WTC11 (cell line): ENCODE measurements around the gene PAPOLG. TPM values are rescaled to one million over a fixed set of nuclear protein-coding genes. Genes with fewer than 3 reads are reported as not detected.

Source experiments
- ATAC-seq: fragments of 200-7000 bp; cut with Tn5 transposase; 2 replicates; pipeline ENCODE4 v1.10.0; 2021; ENCODE audit warnings: mild to moderate bottlenecking, moderate library complexity
- CTCF ChIA-PET: fragments of 300-600 bp; sonication (Branson Sonifier 250); formaldehyde crosslinking; loops from one replicate; lab custom pipeline; 2021; ENCODE audit warnings: antibody characterized with exemption; lab: Charles Lee
- POLR2A ChIA-PET: fragments of 350-600 bp; sonication (Branson Sonifier 250); formaldehyde crosslinking; loops from one replicate; lab custom pipeline; 2021; ENCODE audit warnings: antibody characterized with exemption; lab: Charles Lee
- DNase-seq: peaks from one replicate; pipeline ENCODE4 v3.0.0; 2021; ENCODE audit warnings: low spot score
- H3K27ac Mint-ChIP-seq: 2 replicates; pipeline ENCODE4 v1.8.0; 2021; ENCODE audit warnings: mixed read lengths
- H3K27me3 Mint-ChIP-seq: 2 replicates; pipeline ENCODE4 v1.8.0; 2021; ENCODE audit warnings: low read depth, mild to moderate bottlenecking, moderate library complexity, mixed read lengths
- H3K36me3 Mint-ChIP-seq: 2 replicates; pipeline ENCODE4 v1.8.0; 2021; ENCODE audit warnings: mixed read lengths
- H3K4me1 Mint-ChIP-seq: 2 replicates; pipeline ENCODE4 v1.8.0; 2022; ENCODE audit warnings: mixed read lengths
- H3K4me3 Mint-ChIP-seq: 2 replicates; pipeline ENCODE4 v1.8.0; 2021; ENCODE audit warnings: mild to moderate bottlenecking, moderate library complexity, mixed read lengths
- H3K9me3 Mint-ChIP-seq: 2 replicates; pipeline ENCODE4 v1.8.0; 2021; ENCODE audit warnings: mixed read lengths
- AR ChIP-seq: fragments of 250-450 bp; sonication (Bioruptor Pico); IDR thresholded peaks from 2 replicates; pipeline ENCODE4 v1.9.0; 2021; ENCODE audit warnings: mild to moderate bottlenecking
- CBFB ChIP-seq: sonication (generic); formaldehyde crosslinking; IDR thresholded peaks from 2 replicates; pipeline ENCODE4 v1.8.1; 2022; ENCODE audit warnings: mild to moderate bottlenecking, low read depth, missing genetic modification reagents
- ESRRA ChIP-seq: sonication (generic); formaldehyde crosslinking; IDR thresholded peaks from 2 replicates; pipeline ENCODE4 v1.8.1; 2022; ENCODE audit warnings: mild to moderate bottlenecking, missing genetic modification reagents, borderline replicate concordance
- FOXJ3 ChIP-seq: sonication (generic); formaldehyde crosslinking; IDR thresholded peaks from 2 replicates; pipeline ENCODE4 v1.9.0; 2021; ENCODE audit warnings: missing genetic modification reagents, mild to moderate bottlenecking, borderline replicate concordance
- GABPB1 ChIP-seq: sonication (generic); formaldehyde crosslinking; IDR thresholded peaks from 2 replicates; pipeline ENCODE4 v1.8.1; 2023; ENCODE audit warnings: mild to moderate bottlenecking, missing genetic modification reagents
- HMGXB4 ChIP-seq: sonication (generic); formaldehyde crosslinking; IDR thresholded peaks from 2 replicates; pipeline ENCODE4 v1.8.1; 2023; ENCODE audit warnings: mild to moderate bottlenecking, moderate library complexity, missing genetic modification reagents
- KAT7 ChIP-seq: sonication (generic); formaldehyde crosslinking; IDR thresholded peaks from 2 replicates; pipeline ENCODE4 v1.8.1; 2023; ENCODE audit warnings: missing genetic modification reagents, mild to moderate bottlenecking, borderline replicate concordance
- NFATC4 ChIP-seq: fragments of 250-450 bp; sonication (Bioruptor Pico); IDR thresholded peaks from 2 replicates; pipeline ENCODE4 v1.9.0; 2021; ENCODE audit warnings: mild to moderate bottlenecking
- NFE2L1 ChIP-seq: sonication (generic); formaldehyde crosslinking; IDR thresholded peaks from 2 replicates; pipeline ENCODE4 v1.8.1; 2023; ENCODE audit warnings: missing genetic modification reagents
- RELA ChIP-seq: sonication (generic); formaldehyde crosslinking; IDR thresholded peaks from 2 replicates; pipeline ENCODE4 v1.8.1; 2022; ENCODE audit warnings: missing genetic modification reagents, mild to moderate bottlenecking, borderline replicate concordance
- RORB ChIP-seq: fragments of 250-450 bp; sonication (Bioruptor Pico); IDR thresholded peaks from 2 replicates; pipeline ENCODE4 v1.9.0; 2021; ENCODE audit warnings: mild to moderate bottlenecking
- TEAD1 ChIP-seq: sonication (generic); formaldehyde crosslinking; IDR thresholded peaks from 2 replicates; pipeline ENCODE4 v1.8.0; 2022; ENCODE audit warnings: mild to moderate bottlenecking, missing genetic modification reagents
- TEAD4 ChIP-seq: sonication (generic); formaldehyde crosslinking; IDR thresholded peaks from 2 replicates; pipeline ENCODE4 v1.8.0; 2022; ENCODE audit warnings: mild to moderate bottlenecking, missing genetic modification reagents
- ZBTB21 ChIP-seq: sonication (generic); formaldehyde crosslinking; IDR thresholded peaks from 2 replicates; pipeline ENCODE4 v1.8.1; 2023; ENCODE audit warnings: mild to moderate bottlenecking, missing genetic modification reagents, borderline replicate concordance
- ZBTB43 ChIP-seq: sonication (generic); formaldehyde crosslinking; IDR thresholded peaks from 2 replicates; pipeline ENCODE4 v1.8.1; 2023; ENCODE audit warnings: mild to moderate bottlenecking, missing genetic modification reagents
- ZNF138 ChIP-seq: sonication (generic); formaldehyde crosslinking; conservative IDR thresholded peaks from 2 replicates; pipeline ENCODE4 v1.8.1; 2022; ENCODE audit warnings: mild to moderate bottlenecking, moderate library complexity, missing genetic modification reagents
- ZNF219 ChIP-seq: sonication (generic); formaldehyde crosslinking; IDR thresholded peaks from 2 replicates; pipeline ENCODE4 v1.8.0; 2023; ENCODE audit warnings: missing genetic modification reagents, mild to moderate bottlenecking, borderline replicate concordance
- ZNF232 ChIP-seq: sonication (generic); formaldehyde crosslinking; IDR thresholded peaks from 2 replicates; pipeline ENCODE4 v1.8.0; 2022; ENCODE audit warnings: mild to moderate bottlenecking, missing genetic modification reagents
- ZNF396 ChIP-seq: fragments of 250-450 bp; sonication (Bioruptor Pico); IDR thresholded peaks from 2 replicates; pipeline ENCODE4 v1.8.0; 2021; ENCODE audit warnings: mild to moderate bottlenecking, moderate library complexity, borderline replicate concordance
- ZNF423 ChIP-seq: fragments of 250-450 bp; sonication (Bioruptor Pico); IDR thresholded peaks from 2 replicates; pipeline ENCODE4 v2.1.2; 2022; ENCODE audit warnings: mild to moderate bottlenecking, moderate library complexity
- total RNA-seq: library from RNA; stranded (reverse); gene quantifications from 3 replicates; pipeline ENCODE4 v1.2.3, GENCODE V29; 2021
- TF ChIP-seq, protein P1 (sequence below): sonication (generic); formaldehyde crosslinking; IDR thresholded peaks from 2 replicates; pipeline ENCODE4 v1.8.0; 2022; ENCODE audit warnings: mild to moderate bottlenecking, missing genetic modification reagents
- TF ChIP-seq, protein P2 (sequence below): sonication (generic); formaldehyde crosslinking; IDR thresholded peaks from 2 replicates; pipeline ENCODE4 v1.8.1; 2023; ENCODE audit warnings: mild to moderate bottlenecking, missing genetic modification reagents
- TF ChIP-seq, protein P3 (sequence below): sonication (generic); formaldehyde crosslinking; IDR thresholded peaks from 2 replicates; pipeline ENCODE4 v1.8.1; 2023; ENCODE audit warnings: mild to moderate bottlenecking, missing genetic modification reagents, moderate library complexity
- TF ChIP-seq, protein P4 (sequence below): sonication (generic); formaldehyde crosslinking; IDR thresholded peaks from 2 replicates; pipeline ENCODE4 v1.8.0; 2022; ENCODE audit warnings: mild to moderate bottlenecking, missing genetic modification reagents
- TF ChIP-seq, protein P5 (sequence below): sonication (generic); formaldehyde crosslinking; IDR thresholded peaks from 2 replicates; pipeline ENCODE4 v1.8.0; 2022; ENCODE audit warnings: mild to moderate bottlenecking, missing genetic modification reagents

PAPOLG gene
- total RNA-seq, 1 experiment from 2014 or later = 22.5 TPM

GRCh38 chr2:60766283-60766682 is 10.2 kb downstream of the PAPOLG start:
- DNase-seq = no peak
- no peaks in the 10 kb centered on the region for H3K9me3 Mint-ChIP-seq
- TF ChIP-seq ZNF138 (CRISPR knock-in tag) (no peak), ZBTB43 (CRISPR knock-in tag) (no peak), ZNF219 (no peak), KAT7 (CRISPR knock-in tag) (no peak), CBFB (no peak), RORB (CRISPR knock-in tag) (no peak), TEAD4 (CRISPR knock-in tag) (no peak), ZBTB21 (CRISPR knock-in tag) (no peak), NFE2L1 (CRISPR knock-in tag) (no peak), ZNF423 (no peak), ZNF396 (CRISPR knock-in tag) (no peak), ESRRA (CRISPR knock-in tag) (no peak), NFATC4 (no peak), AR (CRISPR knock-in tag) (no peak), FOXJ3 (no peak), GABPB1 (CRISPR knock-in tag) (no peak)
- TF ChIP-seq, protein P1, sequence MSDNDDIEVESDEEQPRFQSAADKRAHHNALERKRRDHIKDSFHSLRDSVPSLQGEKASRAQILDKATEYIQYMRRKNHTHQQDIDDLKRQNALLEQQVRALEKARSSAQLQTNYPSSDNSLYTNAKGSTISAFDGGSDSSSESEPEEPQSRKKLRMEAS (CRISPR knock-in tag) = no peak
- TF ChIP-seq, protein P2, sequence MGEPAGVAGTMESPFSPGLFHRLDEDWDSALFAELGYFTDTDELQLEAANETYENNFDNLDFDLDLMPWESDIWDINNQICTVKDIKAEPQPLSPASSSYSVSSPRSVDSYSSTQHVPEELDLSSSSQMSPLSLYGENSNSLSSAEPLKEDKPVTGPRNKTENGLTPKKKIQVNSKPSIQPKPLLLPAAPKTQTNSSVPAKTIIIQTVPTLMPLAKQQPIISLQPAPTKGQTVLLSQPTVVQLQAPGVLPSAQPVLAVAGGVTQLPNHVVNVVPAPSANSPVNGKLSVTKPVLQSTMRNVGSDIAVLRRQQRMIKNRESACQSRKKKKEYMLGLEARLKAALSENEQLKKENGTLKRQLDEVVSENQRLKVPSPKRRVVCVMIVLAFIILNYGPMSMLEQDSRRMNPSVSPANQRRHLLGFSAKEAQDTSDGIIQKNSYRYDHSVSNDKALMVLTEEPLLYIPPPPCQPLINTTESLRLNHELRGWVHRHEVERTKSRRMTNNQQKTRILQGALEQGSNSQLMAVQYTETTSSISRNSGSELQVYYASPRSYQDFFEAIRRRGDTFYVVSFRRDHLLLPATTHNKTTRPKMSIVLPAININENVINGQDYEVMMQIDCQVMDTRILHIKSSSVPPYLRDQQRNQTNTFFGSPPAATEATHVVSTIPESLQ (CRISPR knock-in tag) = no peak
- TF ChIP-seq, protein P3, sequence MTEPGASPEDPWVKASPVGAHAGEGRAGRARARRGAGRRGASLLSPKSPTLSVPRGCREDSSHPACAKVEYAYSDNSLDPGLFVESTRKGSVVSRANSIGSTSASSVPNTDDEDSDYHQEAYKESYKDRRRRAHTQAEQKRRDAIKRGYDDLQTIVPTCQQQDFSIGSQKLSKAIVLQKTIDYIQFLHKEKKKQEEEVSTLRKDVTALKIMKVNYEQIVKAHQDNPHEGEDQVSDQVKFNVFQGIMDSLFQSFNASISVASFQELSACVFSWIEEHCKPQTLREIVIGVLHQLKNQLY (CRISPR knock-in tag) = no peak
- TF ChIP-seq, protein P4, sequence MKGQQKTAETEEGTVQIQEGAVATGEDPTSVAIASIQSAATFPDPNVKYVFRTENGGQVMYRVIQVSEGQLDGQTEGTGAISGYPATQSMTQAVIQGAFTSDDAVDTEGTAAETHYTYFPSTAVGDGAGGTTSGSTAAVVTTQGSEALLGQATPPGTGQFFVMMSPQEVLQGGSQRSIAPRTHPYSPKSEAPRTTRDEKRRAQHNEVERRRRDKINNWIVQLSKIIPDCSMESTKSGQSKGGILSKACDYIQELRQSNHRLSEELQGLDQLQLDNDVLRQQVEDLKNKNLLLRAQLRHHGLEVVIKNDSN (CRISPR knock-in tag) = no peak
- no peak overlapping the region for H3K27ac Mint-ChIP-seq
- H3K27me3 Mint-ChIP-seq = no peaks in the 10 kb centered on the region
- ChIA-PET POLR2A (no interaction called here), CTCF (no interaction called here)
- H3K4me3 Mint-ChIP-seq = no peak overlapping the region
- ATAC-seq = no peak
- H3K36me3 Mint-ChIP-seq = peaks cover 62% of the 10 kb centered on the region
- no peaks in the 10 kb centered on the region for H3K4me1 Mint-ChIP-seq

DNA sequence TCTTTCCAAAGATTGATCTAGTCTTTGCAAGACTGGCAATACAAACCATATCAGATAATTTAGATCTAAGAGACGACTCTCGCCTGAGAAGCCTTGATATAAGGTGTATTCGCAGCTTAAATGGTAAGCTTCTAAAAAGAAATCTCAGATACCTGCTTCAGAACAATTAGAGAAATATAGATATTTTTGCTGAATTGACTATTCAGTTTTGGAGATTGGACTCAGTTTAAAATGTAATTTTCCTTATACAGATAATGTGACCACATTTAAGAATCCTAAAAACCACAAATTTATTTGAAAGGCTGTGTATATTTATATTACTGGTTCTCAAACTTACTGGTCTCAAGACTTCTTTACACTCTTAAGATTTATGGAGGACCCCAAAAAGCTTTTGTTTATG is 15.4 kb downstream of the PAPOLG start:
- peaks cover 59% of the 10 kb centered on the region for H3K36me3 Mint-ChIP-seq
- no peaks in the 10 kb centered on the region for H3K27me3 Mint-ChIP-seq
- ChIA-PET POLR2A (no interaction called here), CTCF (interaction anchor here (1.6 kb wide), 1 partner anchor 64 kb away, joined by 6 read pairs; no protein-coding TSS in a partner anchor)
- no peak overlapping the region for H3K27ac Mint-ChIP-seq
- H3K9me3 Mint-ChIP-seq = no peaks in the 10 kb centered on the region
- ATAC-seq (no peak), DNase-seq (no peak)
- H3K4me3 Mint-ChIP-seq = no peak overlapping the region
- no peaks in the 10 kb centered on the region for H3K4me1 Mint-ChIP-seq
- TF ChIP-seq, protein P5, sequence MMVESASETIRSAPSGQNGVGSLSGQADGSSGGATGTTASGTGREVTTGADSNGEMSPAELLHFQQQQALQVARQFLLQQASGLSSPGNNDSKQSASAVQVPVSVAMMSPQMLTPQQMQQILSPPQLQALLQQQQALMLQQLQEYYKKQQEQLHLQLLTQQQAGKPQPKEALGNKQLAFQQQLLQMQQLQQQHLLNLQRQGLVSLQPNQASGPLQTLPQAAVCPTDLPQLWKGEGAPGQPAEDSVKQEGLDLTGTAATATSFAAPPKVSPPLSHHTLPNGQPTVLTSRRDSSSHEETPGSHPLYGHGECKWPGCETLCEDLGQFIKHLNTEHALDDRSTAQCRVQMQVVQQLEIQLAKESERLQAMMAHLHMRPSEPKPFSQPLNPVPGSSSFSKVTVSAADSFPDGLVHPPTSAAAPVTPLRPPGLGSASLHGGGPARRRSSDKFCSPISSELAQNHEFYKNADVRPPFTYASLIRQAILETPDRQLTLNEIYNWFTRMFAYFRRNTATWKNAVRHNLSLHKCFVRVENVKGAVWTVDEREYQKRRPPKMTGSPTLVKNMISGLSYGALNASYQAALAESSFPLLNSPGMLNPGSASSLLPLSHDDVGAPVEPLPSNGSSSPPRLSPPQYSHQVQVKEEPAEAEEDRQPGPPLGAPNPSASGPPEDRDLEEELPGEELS (CRISPR knock-in tag) = no peak
- TF ChIP-seq ZNF232 (no peak), HMGXB4 (no peak), RELA (CRISPR knock-in tag) (no peak), TEAD1 (CRISPR knock-in tag) (no peak)
